Stomach (tissue), 4 donors: ENCODE data around the gene ANKRD35.

ENCODE experiments used
- CTCF ChIP-seq, 7 experiments: fragments of 450-650 bp in 4 of 7; fragments of 200-600 bp in 3 of 7; sonication (generic) in 3 of 7; IDR thresholded peaks; one replicate each; pipeline ENCODE4 v1.5.1; 2016 to 2019; ENCODE audit warnings: antibody characterized with exemption in 7 of 7, control low read depth in 2 of 7, mild to moderate bottlenecking in 1 of 7
- EP300 ChIP-seq: sonication (generic); formaldehyde crosslinking; IDR thresholded peaks from one replicate; pipeline ENCODE4 v1.6.1; 2017; ENCODE audit warnings: antibody characterized with exemption
- POLR2A ChIP-seq, 4 donors: fragments of 450-650 bp; IDR thresholded peaks; one replicate each; pipeline ENCODE4 v1.6.1; 2016; ENCODE audit warnings: antibody characterized with exemption in 4 of 4, control low read depth in 2 of 4, mild to moderate bottlenecking in 1 of 4, moderate library complexity in 1 of 4

DNA sequence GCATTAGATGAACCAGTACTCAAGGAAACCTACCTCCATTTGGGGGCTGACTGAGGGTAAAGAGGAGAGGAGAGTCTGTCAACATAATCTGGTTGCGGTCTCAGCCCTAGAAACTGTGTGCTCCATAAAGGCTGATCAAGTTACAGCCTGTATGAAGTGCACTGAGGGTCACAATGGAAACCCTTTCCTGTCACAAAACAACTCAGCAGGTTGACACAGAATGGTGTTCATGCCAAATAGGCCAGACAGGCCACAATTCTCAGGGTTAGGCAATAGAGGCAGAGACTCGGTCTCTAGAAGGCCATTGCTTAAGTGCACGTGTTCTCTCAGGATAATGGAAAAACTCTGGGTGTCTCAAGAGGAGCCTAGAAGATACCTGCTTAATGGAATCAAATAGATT, 4.1 kb upstream of the ANKRD35 start:
- TF ChIP-seq POLR2A (IDR thresholded peaks at IDR 0.05) (no peak), CTCF (IDR thresholded peaks at IDR 0.05) (no peak), EP300 (no peak)
